Skin of body (tissue), 2 donors: ENCODE results near the gene UBA5. TPM values are rescaled to one million over a fixed set of nuclear protein-coding genes. Genes with fewer than 3 reads are reported as not detected.
A peak's percentile ranks its signal among the peaks of the same experiment; 100 is the strongest.
"Not testable (repeated sequence)": the region's sequence is repeated elsewhere in the genome, so short reads cannot be mapped to it uniquely, and the experiment has no call there.

Source experiments
- DNase-seq: peaks from one replicate; lab custom pipeline; 2025; lab: John Stamatoyannopoulos, UW
- total RNA-seq: library from RNA; depleted of rRNA; stranded (reverse); fragments of >200 nt; gene quantifications from one replicate; pipeline ENCODE4 v1.2.3, GENCODE V29; 2014

UBA5 gene
- total RNA-seq: 48.1 TPM

DNA sequence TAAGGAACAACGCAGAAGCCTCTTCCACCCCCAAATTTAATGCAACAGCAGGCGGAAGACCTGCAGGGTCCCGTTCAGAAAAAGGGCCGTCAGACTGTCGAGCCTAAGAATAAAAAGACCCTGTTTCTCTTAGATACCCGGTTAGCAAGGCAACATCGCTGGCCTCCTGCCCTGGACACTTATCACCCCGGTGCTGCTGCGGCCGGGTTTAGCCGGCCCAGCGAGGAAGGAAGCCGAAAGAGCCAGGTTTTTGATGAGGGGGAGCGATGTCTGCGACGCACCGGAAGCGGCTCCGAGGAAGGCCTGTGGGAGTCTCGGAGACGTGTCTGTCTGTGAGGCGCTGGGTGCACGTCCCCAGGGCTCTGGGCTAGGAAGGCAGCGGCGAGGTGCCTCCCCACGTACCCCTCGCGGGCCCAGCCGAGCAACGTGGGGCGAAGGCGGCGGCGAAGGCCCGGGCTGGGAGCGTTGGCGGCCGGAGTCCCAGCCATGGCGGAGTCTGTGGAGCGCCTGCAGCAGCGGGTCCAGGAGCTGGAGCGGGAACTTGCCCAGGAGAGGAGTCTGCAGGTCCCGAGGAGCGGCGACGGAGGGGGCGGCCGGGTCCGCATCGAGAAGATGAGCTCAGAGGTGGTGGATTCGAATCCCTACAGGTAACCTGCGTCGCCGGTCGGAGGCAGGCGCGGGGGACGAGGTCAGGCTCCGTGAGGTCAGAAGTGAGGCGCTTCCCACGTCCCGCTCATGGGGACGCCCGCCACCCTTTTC lies at the start of gene UBA5:
Gene UBA5 (plus strand): TSS at position 278 of the 759 bp plus-strand sequence. CDS start 209 bp downstream, at position 487.
- peak; percentile 63 for DNase-seq

DNA sequence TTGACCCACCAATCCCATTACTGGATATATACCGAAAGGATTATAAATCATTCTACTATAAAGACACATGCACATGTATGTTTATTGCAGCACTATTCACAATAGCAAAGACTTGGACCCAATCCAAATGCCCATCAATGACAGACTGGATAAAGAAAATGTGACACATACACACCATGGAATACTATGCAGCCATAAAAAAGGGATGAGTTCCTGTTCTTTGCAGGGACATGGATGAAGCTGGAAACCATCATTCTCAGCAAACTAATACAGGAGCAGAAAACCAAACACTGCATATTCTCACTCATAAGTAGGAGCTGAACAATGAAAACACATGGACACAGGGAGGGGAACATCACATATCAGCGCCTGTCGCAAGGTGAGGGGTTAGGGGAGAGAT lies 44.8 kb upstream of the UBA5 start:
- not testable (repeated sequence) for DNase-seq

DNA sequence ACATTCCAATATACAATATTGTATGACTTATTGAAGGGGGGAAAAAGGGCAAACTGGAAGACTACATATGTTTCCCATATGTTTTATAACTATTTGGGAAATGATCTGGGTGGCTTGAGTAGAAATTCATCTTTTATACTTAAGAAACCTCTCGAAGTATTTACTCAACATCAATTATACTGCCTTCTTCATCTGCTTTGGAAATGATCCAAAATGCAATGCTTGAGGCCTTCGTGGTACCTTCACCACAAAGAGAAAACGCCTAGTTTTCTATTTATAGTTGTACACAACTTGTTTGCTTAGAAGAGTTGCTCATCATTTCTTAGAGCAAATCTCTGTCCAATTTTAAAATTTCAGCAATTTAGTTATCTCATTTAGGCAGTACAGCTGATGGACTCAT lies 44.2 kb upstream of the UBA5 start:
- DNase-seq: no peak

DNA sequence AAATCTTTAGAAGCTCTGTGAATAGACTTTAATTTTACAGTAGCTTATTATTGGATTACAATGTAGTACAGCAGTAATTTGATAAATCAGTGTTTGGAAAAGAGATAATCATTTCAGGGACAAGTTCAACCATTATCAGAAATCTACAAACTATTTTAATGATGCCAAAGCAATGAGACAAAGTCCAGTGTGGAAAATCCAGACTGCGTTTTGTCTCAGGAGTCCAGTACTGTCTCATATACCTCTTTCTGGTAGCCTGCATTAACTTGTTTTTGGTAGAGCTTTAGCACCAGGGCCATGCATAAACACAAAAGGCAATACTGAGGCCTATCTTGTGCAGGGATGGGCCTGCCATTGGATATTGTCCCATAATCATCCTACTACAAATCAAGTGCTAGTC lies 43.3 kb upstream of the UBA5 start:
- DNase-seq: no peak

DNA sequence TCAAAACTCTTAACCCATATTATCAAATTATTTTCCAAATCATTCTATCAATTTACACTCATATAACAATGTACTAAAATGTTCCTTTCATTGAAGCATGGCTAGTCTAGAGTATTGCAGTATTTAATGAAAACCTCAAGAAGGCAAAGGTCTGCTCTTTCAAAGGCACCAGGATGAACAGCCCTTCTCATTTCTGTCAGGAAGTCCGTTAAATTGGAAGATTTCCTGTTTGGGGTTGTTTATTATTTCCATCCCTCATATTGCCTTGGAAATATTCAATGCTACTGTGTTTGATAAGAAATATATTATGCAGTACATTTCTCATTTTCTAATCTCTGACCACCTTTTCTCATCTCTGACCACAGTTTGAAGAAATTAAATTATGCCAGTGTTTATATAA lies 38.0 kb upstream of the UBA5 start:
- no peak for DNase-seq

DNA sequence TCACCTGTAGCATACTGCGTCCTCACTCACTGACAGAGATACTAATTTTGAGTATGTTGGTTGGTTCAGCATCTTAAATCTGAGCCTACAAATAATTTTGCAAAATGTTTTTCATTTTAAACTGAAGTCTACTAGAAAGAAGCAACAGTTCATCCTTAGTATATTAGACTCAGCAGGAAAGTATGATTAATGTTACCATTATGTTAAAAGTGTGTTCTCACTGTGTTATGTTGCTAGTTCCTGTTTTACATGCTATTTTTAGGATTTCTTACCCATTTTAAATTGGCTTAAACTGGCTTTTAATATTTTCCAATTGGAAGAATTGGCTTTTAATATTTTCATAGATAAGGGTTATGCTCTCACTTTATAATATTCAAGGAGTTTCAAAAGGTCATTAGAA lies 37.4 kb upstream of the UBA5 start:
- no peak for DNase-seq

DNA sequence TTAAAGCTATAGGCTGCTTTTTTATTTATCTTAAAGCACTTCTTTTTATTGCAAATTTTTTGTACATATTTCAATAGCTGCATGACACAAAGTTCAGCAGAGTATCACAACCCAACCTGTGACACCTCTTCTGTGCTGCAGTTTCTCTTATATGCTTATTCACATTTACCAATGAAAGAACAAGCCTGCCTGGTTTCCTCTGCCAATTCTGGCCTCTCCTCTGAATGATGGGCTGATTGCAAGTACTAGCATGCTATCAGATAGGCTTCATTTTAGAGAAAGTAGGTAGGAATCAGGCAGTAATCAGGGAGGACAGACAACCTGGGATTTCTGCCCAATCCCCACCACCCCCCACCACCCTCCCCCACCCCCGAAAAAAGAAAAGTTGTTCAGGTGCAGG lies 36.5 kb upstream of the UBA5 start:
- no peak for DNase-seq

DNA sequence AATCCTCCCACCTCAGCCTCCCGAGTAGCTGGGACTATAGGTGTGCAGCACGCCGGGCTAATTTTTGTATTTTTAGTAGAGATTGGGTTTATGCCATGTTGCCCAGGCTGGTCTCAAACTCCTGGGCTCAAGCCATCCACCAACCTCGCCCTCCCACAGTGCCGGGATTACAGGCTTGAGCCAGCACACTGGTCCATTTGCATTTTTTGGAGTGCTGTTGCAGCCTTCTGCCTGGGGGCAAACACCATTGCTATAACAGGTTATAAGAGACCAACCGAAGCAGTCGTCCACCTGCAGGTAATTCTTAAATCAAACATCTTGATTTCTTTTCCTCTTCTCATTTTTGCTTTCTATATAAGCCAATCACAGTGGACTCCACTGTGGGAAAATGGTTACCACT lies 35.3 kb upstream of the UBA5 start:
- DNase-seq: no peak

DNA sequence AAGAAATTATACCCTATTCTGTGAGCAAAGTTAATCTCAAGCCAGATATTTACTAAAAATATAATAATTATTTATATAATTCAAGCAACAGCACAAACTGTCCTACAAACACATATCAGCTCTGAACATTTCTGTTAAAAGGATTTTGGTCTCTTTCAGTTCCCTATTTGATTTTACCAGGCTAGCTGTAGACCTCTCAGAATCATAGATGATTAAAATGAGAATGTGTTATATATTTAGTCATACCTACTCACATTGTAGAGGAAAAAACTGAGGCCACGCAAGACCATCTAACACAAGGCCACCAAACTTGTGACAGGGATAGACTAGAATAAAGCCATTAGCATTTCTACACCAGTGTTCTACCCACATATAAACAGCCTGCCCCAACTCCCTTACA lies 34.5 kb upstream of the UBA5 start:
- DNase-seq: no peak

DNA sequence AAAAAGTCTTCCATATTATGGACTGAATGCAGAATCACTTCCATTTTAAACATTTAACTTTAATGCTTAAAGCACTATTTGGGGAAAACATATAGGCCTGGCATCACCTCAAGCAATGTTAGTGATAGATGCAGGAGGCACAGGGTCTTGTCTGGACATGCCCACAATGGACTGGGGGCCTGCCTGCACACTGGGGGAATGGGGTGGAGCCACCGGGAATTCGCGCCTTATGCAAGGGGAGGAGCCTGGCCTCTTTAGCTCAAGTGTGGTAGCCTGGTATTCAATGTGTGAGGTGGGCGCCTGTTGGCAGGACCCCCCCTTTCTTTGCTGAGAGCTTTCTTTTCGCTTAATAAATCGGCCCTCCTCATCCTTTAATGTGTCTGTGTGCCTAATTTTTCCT lies 33.2 kb upstream of the UBA5 start:
- no peak for DNase-seq

DNA sequence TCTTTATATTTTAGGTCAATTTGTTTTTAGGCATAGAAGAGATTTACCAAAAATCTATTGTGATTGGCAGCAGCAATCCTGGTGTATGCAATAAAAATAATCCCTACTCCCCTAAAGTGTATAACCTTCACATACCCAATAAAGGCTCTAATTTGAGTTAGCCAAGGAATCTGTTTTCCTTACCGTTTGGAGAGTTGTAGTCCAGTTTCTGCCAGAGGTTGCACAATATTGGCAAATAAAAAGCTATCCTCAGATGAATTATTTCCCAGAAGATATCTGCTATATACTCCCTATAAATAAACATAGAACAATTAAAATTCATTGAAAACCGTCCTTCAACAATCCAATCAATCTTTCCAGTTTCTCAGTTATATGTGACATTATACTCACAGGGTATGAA lies 32.0 kb upstream of the UBA5 start:
- DNase-seq: no peak

DNA sequence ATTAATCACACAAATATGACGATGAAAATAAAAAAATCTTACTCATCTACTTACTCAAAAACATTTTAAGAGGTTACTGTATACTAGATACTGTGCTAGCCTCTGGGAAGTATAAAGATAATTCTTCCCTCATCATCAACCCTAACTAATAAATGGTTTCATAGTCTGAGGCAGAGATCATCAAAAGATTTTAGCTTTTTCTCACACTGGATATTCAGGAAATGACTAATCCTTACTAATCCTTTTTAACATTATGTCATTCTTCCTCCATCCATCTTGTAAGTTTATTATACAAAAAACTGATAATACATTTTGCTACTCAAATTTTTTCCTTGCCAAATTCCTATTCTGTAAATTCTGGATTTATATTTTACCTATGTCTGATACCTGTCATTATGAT lies 30.2 kb upstream of the UBA5 start:
- peak; percentile 32 for DNase-seq

DNA sequence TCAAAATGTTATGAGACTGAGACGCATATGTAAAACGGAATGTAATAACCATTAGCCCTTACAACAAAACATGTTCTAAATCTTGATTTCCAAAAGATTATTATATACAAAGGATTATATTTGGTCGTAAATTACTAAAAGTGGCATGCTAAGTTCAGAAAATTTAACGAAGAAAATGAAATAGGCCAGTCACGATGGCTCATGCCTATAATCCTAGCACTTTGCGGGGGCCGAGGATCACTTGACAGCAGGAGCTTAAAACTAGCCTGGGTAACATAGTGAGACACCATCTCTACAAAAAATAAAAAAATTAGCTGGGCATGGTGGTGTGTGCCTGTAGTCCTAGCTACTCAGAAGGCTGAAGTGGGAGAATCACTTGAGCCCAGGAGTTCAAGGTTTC lies 29.5 kb upstream of the UBA5 start:
- no peak for DNase-seq

DNA sequence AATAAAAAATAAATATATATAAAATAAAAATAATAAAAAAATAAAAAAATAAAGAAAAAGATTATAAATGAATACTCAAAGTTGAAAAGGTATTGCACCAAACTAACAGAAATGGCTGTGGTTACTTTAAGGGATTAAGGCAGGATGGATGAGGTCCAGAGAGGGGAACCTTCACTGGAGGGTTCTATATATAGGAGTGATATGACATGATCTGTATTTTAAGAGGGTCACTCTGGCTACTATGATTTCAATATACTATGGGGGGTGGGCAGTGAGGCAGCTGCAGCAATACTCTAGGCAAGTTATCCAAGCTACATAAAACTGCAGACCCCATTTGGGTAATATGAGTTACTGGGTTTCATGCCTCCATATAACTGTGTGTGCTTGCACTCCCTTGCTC lies 25.1 kb upstream of the UBA5 start:
- DNase-seq: no peak

DNA sequence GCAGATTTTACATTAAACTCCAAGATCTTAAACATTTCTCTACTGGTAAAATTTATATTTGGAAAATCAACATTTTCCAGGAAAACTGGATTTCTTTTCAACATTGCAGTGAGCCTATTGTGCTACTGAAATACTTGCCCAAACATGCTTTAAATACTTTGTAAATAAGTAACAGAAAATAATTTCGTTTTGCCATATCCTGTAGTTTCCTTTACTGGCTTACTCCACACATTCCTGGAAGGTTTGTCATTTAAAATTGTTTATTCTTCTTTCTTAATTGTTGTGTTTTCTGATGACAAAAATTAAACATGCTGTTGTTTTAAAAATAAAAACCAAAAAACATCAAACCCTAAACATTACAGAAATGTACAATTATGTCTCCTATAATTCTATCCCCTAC lies 22.5 kb upstream of the UBA5 start:
- DNase-seq: no peak

DNA sequence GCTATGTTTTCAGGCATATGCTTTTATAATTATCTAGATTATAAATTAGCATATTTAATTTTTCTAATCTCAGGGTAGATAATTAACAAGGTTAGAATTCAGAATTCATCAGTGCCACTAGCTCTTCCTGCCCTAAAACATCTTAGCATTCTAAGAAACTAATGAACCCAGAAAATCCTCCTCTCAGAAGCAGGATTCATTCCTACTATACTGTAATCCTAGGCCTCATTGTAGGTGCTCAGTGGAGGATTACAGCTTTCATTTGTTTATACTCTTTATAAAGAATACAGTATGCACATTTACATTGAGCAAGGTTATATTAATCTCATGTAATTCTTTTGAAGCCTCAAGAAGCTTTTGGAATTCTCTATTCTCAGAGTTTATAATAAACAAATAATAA lies 21.4 kb upstream of the UBA5 start:
- no peak for DNase-seq

DNA sequence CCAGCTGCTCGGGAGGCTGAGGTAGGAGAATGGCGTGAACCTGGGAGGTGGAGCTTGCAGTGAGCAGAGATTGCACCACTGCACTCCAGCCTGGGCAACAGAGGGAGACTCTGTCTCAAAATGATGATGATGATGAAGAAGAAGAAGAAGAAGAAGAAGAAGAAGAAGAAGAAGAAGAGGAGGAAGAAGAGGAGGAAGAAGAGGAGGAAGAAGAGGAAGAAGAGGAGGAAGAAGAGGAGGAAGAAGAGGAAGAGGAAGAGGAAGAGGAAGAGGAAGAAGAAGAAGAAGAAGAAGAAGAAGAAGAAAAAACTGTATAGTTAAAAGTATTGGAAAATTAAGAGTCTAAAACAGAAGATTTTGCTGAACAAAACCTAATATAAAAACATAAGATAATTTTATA lies 18.7 kb upstream of the UBA5 start:
- not testable (repeated sequence) for DNase-seq

DNA sequence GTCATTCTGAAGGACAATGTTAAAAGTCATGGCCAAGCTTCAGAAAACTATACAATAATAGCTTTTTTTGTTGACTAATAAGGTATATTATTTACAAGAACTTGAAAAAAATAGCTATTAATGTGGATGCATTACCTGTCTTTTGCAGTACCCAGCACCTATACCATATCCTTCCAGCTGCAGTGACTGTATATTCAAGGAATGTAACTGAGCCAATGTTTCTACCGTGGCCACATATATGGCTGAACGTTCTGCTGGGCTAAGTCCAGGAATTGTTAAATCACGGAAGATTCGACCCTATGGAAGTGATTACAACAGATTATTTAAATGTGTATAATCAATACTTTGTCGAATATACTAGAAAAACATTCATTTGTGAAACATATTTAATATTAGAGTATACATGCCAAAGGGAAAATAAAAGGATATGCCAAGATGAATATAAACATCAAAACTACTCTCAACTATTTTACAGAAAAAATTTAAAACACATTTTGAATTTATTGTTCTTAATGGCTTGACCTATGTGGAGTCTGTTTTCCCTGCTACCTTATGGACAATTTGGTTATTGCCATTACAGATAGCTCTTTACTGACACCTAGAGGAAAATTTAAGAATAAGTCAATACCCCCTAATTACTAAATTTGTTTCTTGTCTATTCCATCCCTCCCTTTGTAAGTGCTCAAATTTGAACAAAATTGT lies 18.1 kb upstream of the UBA5 start:
- peak; percentile 53 for DNase-seq

DNA sequence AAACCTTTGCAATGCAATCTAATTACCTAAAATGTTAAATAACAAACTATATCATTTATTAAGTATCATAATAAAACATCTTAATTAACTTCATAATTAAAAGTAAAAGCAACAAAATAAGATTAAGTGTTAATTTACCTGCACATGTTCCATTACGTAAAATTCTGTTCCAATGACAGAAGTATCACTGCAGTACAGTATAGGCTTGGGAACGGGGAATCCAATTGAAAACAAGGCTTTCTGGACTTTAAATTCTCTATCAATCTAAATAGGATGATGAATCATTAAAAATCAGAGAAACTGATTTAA lies 17.6 kb upstream of the UBA5 start:
- no peak for DNase-seq

DNA sequence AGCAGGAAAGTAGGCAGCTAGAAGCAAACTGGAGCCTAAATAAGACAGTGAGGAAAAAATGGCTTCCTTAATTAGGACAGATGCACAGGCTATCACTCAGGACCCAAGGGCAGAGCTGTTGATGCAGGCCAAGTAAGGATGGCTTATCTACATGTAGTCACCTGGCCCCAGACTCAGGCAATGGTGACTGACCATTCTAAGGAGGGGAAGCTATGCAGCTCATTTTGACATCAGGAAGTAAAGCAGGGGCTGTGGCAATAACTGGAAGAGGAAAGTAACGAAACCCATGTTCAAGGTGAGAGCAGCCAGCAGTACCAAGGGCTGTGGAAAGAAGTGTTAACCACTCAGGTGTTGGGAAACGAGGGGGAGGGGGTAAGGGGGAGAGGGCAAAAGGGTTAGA lies 16.8 kb upstream of the UBA5 start:
- DNase-seq: no peak

DNA sequence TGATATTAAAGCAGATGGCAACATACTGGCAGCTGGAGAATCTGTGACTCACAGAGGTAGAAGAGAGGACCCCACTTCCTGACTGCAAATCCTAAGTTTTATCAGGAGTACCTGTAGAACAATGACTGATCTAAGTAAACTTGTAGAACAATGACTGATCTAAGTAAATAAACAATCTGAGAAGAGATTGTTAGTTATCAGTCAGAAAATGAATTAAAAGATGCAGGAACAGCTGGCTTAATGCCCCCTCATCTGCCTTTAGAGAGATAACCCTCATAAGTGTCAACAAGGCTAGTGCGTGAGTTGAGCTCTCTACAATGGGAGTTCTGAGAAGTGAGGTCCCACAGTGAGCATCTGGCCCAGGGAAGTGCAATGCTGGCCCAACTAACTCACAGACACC lies 15.1 kb upstream of the UBA5 start:
- DNase-seq: no peak

DNA sequence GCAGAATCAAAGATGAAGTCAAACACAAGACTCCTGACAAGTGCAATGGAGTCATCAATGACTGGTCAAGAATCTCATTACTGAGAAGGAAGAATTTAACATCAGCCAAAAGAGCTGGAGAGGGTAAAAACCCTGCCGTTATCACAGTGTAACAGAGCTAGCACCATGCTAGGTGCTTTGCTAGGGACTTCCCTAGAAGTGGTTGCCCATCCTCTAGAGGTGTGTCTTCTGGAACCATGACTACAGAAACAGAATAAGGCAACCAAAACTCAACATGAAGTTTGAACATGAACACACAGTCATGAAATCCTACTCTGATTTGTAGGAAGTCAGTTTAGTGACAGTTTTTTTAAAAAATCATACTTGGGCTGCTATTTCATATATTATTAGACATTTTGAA lies 10.0 kb upstream of the UBA5 start:
- no peak for DNase-seq

DNA sequence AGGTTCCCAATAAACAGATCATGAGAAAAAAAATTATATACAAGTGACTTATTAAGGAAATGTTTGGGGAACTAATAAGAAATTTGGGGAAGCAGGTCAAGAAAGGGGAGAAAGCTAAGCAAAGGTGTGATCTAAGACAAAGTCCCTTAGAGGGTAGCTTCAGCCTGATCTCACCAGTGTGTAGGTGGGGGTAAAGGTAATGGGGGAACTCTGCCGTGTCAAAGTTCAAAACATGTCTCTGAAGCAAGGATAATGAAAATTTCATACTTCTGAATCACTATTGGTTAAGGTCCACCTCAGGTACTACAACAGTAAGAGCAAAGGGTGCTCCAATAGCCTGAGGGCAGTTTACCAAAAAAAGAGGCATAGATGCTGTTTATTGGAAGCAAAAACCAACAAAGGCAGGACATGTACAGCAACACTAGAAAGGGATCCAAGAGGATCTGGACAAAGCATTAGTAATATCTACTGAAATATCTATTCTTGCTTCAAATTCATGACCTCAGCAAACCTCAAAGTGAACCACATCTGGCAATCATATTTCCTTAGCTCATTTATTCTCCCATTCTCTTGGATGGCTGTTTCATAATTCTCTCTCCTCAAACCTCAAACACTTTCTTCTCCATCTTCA lies 7.4 kb upstream of the UBA5 start:
- DNase-seq: no peak
